H1 (cell line): Measurements from ENCODE around the gene GPR18. TPM values are rescaled to one million over a fixed set of nuclear protein-coding genes. Genes with fewer than 3 reads are reported as not detected.

Source experiments
- GABPA ChIP-seq: IDR thresholded peaks from 2 replicates; pipeline ENCODE4 v1.6.1; 2011; ENCODE audit warnings: mild to moderate bottlenecking, low read length, moderate library complexity, borderline replicate concordance; ENCODE audit not compliant: insufficient read depth
- HDAC2 ChIP-seq, 2 experiments: fragments of 300-600 bp in 1 of 2; sonication (generic) in 1 of 2; IDR thresholded peaks; 2 replicates each; pipeline ENCODE4 v1.6.1; 2011 to 2012; ENCODE audit warnings: low read depth in 2 of 2, low read length in 2 of 2, mild to moderate bottlenecking in 2 of 2, moderate library complexity in 2 of 2, borderline replicate concordance in 1 of 2, inconsistent platforms in 1 of 2
- ZNF274 ChIP-seq: IDR thresholded peaks from 2 replicates; pipeline ENCODE4 v1.7.0; 2012; ENCODE audit warnings: low read length, borderline replicate concordance; ENCODE audit errors: extremely low read depth
- polyA plus RNA-seq, 7 experiments: library from polyadenylated mRNA; depleted of rRNA in 3 of 7; stranded (reverse) in 5 of 7; unstranded in 2 of 7; fragments of >200 nt in 5 of 7; fragments of 200-250 nt in 2 of 7; gene quantifications; 1 replicate in 5 of 7; 2 replicates in 1 of 7; 4 replicates in 1 of 7; pipeline versions ENCODE4 v1.2.1 to v1.2.3, GENCODE V29; 2011 to 2013; ENCODE audit warnings: missing spikeins in 2 of 7, mixed read lengths in 2 of 7
- total RNA-seq: library from RNA; stranded (reverse); fragmentation: NEBNext Ultra II Directional; extraction: Animal tissue kit (Norgen Biotek cat#: 25700); gene quantifications from 2 replicates; pipeline ENCODE4 v1.2.1, GENCODE V29; 2021
- TF ChIP-seq, protein P1 (sequence below), 3 experiments: IDR thresholded peaks; 1 replicate in 2 of 3; 2 replicates in 1 of 3; pipeline versions ENCODE4 v1.5.1 to v1.6.1; 2011; ENCODE audit warnings: low read length in 3 of 3, mild to moderate bottlenecking in 3 of 3, inconsistent platforms in 2 of 3, low read depth in 1 of 3, moderate library complexity in 1 of 3; ENCODE audit not compliant: insufficient read depth in 1 of 3; ENCODE audit errors: control extremely low read depth in 1 of 3
- TF ChIP-seq, protein P2 (sequence below): IDR thresholded peaks from 2 replicates; pipeline ENCODE4 v1.6.1; 2012; ENCODE audit warnings: inconsistent platforms

The GPR18 gene
- total and polyA plus RNA-seq, 2 of the 8 experiments (the other 6 are each of a cell fraction or from before 2014, with no cell fraction given): not detected

- TF ChIP-seq, protein P1, sequence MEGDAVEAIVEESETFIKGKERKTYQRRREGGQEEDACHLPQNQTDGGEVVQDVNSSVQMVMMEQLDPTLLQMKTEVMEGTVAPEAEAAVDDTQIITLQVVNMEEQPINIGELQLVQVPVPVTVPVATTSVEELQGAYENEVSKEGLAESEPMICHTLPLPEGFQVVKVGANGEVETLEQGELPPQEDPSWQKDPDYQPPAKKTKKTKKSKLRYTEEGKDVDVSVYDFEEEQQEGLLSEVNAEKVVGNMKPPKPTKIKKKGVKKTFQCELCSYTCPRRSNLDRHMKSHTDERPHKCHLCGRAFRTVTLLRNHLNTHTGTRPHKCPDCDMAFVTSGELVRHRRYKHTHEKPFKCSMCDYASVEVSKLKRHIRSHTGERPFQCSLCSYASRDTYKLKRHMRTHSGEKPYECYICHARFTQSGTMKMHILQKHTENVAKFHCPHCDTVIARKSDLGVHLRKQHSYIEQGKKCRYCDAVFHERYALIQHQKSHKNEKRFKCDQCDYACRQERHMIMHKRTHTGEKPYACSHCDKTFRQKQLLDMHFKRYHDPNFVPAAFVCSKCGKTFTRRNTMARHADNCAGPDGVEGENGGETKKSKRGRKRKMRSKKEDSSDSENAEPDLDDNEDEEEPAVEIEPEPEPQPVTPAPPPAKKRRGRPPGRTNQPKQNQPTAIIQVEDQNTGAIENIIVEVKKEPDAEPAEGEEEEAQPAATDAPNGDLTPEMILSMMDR (IDR thresholded peaks at IDR 0.05; ENCODE audit: control extremely low read depth in 1 of 3, insufficient read depth in 1 of 3, low read depth in 1 of 3, low read length in 3 of 3): no peak
- TF ChIP-seq, protein P2, sequence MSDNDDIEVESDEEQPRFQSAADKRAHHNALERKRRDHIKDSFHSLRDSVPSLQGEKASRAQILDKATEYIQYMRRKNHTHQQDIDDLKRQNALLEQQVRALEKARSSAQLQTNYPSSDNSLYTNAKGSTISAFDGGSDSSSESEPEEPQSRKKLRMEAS: no peak
- TF ChIP-seq HDAC2 (IDR thresholded peaks at IDR 0.05; ENCODE audit: borderline replicate concordance in 1 of 2, low read depth in 2 of 2, low read length in 2 of 2): no peak
- no peak for TF ChIP-seq GABPA
- no peak for TF ChIP-seq ZNF274
Observed at GRCh38 chr13:99208845-99209527, 49.2 kb downstream of the GPR18 start (continued).
